Measurements from ENCODE around the gene ERCC1. TPM values are rescaled to one million over a fixed set of nuclear protein-coding genes. Genes with fewer than 3 reads are reported as not detected.
"Not testable (repeated sequence)": the region's sequence is repeated elsewhere in the genome, so short reads cannot be mapped to it uniquely, and the experiment has no call there.

ERCC1 gene
- total and polyA plus RNA-seq, 2 of the 13 experiments (the other 11 are each of a cell fraction or from before 2014, with no cell fraction given), result 40.0 to 66.4 TPM

DNA sequence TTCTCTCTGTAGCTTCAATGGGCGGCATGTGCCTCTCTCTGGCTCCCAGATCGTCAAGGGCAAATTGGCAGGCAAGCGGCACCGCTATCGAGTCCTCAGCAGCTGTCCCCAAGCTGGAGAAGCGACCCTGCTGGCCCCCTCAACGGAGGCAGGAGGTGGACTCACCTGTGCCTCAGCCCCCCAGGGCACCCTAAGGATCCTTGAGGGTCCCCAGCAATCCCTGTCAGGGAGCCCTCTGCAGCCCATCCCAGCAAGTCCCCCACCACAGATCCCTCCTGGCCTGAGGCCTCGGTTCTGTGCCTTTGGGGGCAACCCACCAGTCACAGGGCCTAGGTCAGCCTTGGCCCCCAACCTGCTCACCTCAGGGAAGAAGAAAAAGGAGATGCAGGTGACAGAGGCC is 15.6 kb downstream of the ERCC1 start:
- H3K4me1 ChIP-seq (ENCODE audit: insufficient read depth, low read length), result peaks cover 23% of the 10 kb centered on the region
- no peaks in the 10 kb centered on the region for H3K9me3 ChIP-seq (ENCODE audit: low read length)
- TF ChIP-seq ZKSCAN8 (CRISPR knock-in tag; IDR thresholded peaks at IDR 0.05; ENCODE audit: borderline replicate concordance) (no peak), AGO2 (optimal IDR thresholded peaks at IDR 0.05; ENCODE audit: low read depth, low read length) (peak; percentile 65)
- intact Hi-C loops (cut with micrococcal nuclease; ENCODE audit: unreplicated experiment) (no loop called here), in situ Hi-C loops (cut with HindIII; ENCODE audit: extremely low pct_ligation_motif_present, low pct_unique_long_range_greater_than_20kb) (no loop called here)
- H4K20me1 ChIP-seq (ENCODE audit: insufficient read depth, low read length), result no peaks in the 10 kb centered on the region
- H3K36me3 ChIP-seq (replicated peaks in 1 of 2; ENCODE audit: control insufficient read depth in 1 of 2, insufficient read depth in 2 of 2, low read length in 2 of 2), result peaks cover 5 to 7% of the 10 kb centered on the region in 2 experiments; a peak in 3 of 5 replicates
- ATAC-seq (no peak), FAIRE-seq (no peak), DNase-seq (ENCODE audit: low spot score) (no peak)
- H3K9ac ChIP-seq (ENCODE audit: insufficient read depth, low read depth, low read length), result no peak overlapping the region
- 96% methylated on average over 6 of the region's 8 CpGs for WGBS (ENCODE audit: low lambda C conversion rate)
- no peak overlapping the region; the same call in 1 of the 2 replicates for H3K4me2 ChIP-seq (ENCODE audit: low read depth, low read length)
- no TSS peak for BruUV-seq (replicated peaks)
- H3K79me2 ChIP-seq (ENCODE audit: insufficient read depth, low read length), result peaks cover 23% of the 10 kb centered on the region
- no peak overlapping the region for H3K4me3 ChIP-seq (replicated peaks in 1 of 3; ENCODE audit: insufficient read depth in 1 of 3, low read depth in 2 of 3, low read length in 3 of 3)
- H2AFZ ChIP-seq (ENCODE audit: low read length), result no peak overlapping the region
- ChIA-PET CTCF (ENCODE audit: low intra/inter-chr PET ratio, low total read pairs) (no interaction called here), POLR2A (no interaction called here)
- H3K27ac ChIP-seq (ENCODE audit: extremely low read length, insufficient read depth, low read length), result no peak overlapping the region
- H3K27me3 ChIP-seq (ENCODE audit: control insufficient read depth in 1 of 2, insufficient read depth in 2 of 2, low read length in 2 of 2), result no peaks in the 10 kb centered on the region; a peak in 1 of 5 replicates

DNA sequence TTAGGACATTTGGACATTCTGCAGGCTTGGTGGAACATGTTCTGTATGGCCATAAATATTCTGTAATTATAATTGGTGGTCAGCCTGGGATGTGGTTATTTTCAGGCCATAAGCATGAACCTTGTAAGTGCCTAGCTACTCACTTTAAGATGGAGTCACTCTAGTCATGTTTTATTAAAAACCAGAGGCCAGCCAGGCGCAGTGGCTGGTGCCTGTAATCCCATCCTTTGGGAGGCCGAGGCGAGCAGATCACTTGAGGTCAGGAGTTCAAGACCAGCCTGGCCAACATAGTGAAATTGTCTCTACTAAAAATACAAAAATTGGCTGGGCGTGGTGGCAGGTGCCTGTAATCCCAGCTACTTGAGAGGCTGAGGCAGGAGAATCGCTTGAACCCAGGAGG is 16.1 kb downstream of the ERCC1 start:
- in situ Hi-C loops (cut with HindIII; ENCODE audit: extremely low pct_ligation_motif_present, low pct_unique_long_range_greater_than_20kb); CTCF ChIA-PET (ENCODE audit: low intra/inter-chr PET ratio, low total read pairs); ATAC-seq; intact Hi-C loops (cut with micrococcal nuclease; ENCODE audit: unreplicated experiment); H3K9me3 ChIP-seq (ENCODE audit: low read length); FAIRE-seq; H2AFZ ChIP-seq (ENCODE audit: low read length); DNase-seq (ENCODE audit: low spot score); BruUV-seq (replicated peaks); H3K27me3 ChIP-seq (ENCODE audit: control insufficient read depth in 1 of 2, insufficient read depth in 2 of 2, low read length in 2 of 2); H4K20me1 ChIP-seq (ENCODE audit: insufficient read depth, low read length); H3K36me3 ChIP-seq (replicated peaks in 1 of 2; ENCODE audit: control insufficient read depth in 1 of 2, insufficient read depth in 2 of 2, low read length in 2 of 2): not testable (repeated sequence)
- peaks cover 23% of the 10 kb centered on the region for H3K79me2 ChIP-seq (ENCODE audit: insufficient read depth, low read length)
- H3K9ac ChIP-seq (ENCODE audit: insufficient read depth, low read depth, low read length), result peak overlapping the region; percentile 94
- H3K4me3 ChIP-seq (replicated peaks in 1 of 3; ENCODE audit: insufficient read depth in 1 of 3, low read depth in 2 of 3, low read length in 3 of 3), result peak overlapping the region; percentile 75 to 84 (median 84); a peak in 5 of 6 replicates
- WGBS (ENCODE audit: low lambda C conversion rate), result 92% methylated on average over 5 of the region's 5 CpGs
- POLR2A ChIA-PET, result interaction anchor here (0.7 kb wide), 1 partner anchor 14 kb away, joined by 3 read pairs; no protein-coding TSS in a partner anchor
- peaks cover 28% of the 10 kb centered on the region for H3K4me1 ChIP-seq (ENCODE audit: insufficient read depth, low read length)
- peak overlapping the region; percentile 85 for H3K4me2 ChIP-seq (ENCODE audit: low read depth, low read length)
- peak overlapping the region; percentile 26 for H3K27ac ChIP-seq (ENCODE audit: extremely low read length, insufficient read depth, low read length)
